Stomach (tissue), 9 donors: ENCODE measurements around the gene PPP1R12C. TPM values are rescaled to one million over a fixed set of nuclear protein-coding genes. Genes with fewer than 3 reads are reported as not detected.
A peak's percentile ranks its signal among the peaks of the same experiment; 100 is the strongest.

ENCODE experiments used
- DNase-seq, 2 donors: peaks; one replicate each; pipeline versions ENCODE4 v3.0.0 to v3.0.0-alpha.2; 2013 to 2019
- H3K27ac ChIP-seq, 5 donors: fragments of 200-600 bp in 4 of 5; sonication (generic) in 4 of 5; one replicate each; pipeline ENCODE4 v1.5.1; 2013 to 2019; ENCODE audit warnings: mild to moderate bottlenecking in 1 of 5, moderate library complexity in 1 of 5
- H3K27me3 ChIP-seq, 3 donors: fragments of 200-600 bp; sonication (generic); one replicate each; pipeline ENCODE4 v1.5.1; 2017 to 2019; ENCODE audit warnings: mixed run types in 1 of 3
- H3K36me3 ChIP-seq, 4 donors: fragments of 200-600 bp; sonication (generic); 1 replicate in 3 of 4; 2 replicates in 1 of 4; pipeline ENCODE4 v1.5.1; 2016 to 2019
- H3K4me1 ChIP-seq, 4 donors: fragments of 200-600 bp; sonication (generic); one replicate each; pipeline ENCODE4 v1.5.1; 2016 to 2019
- H3K4me3 ChIP-seq, 4 donors: fragments of 200-600 bp; sonication (generic) in 3 of 4; one replicate each; pipeline ENCODE4 v1.5.1; 2016 to 2019; ENCODE audit warnings: mild to moderate bottlenecking in 1 of 4
- H3K9me3 ChIP-seq, 4 donors: fragments of 200-600 bp; sonication (generic); one replicate each; pipeline ENCODE4 v1.5.1; 2016 to 2019
- CTCF ChIP-seq, 7 experiments: fragments of 450-650 bp in 4 of 7; fragments of 200-600 bp in 3 of 7; sonication (generic) in 3 of 7; IDR thresholded peaks; one replicate each; pipeline ENCODE4 v1.5.1; 2016 to 2019; ENCODE audit warnings: antibody characterized with exemption in 7 of 7, control low read depth in 2 of 7, mild to moderate bottlenecking in 1 of 7
- EP300 ChIP-seq: sonication (generic); formaldehyde crosslinking; IDR thresholded peaks from one replicate; pipeline ENCODE4 v1.6.1; 2017; ENCODE audit warnings: antibody characterized with exemption
- POLR2A ChIP-seq, 4 donors: fragments of 450-650 bp; IDR thresholded peaks; one replicate each; pipeline ENCODE4 v1.6.1; 2016; ENCODE audit warnings: antibody characterized with exemption in 4 of 4, control low read depth in 2 of 4, mild to moderate bottlenecking in 1 of 4, moderate library complexity in 1 of 4
- POLR2AphosphoS5 ChIP-seq, 3 donors: sonication (generic); formaldehyde crosslinking; IDR thresholded peaks; one replicate each; pipeline ENCODE4 v1.6.1; 2016; ENCODE audit warnings: antibody characterized with exemption in 3 of 3
- WGBS, 5 donors: extraction: QIAGEN DNeasy Blood & Tissue Kit in 3 of 5; methylation state at CpG; one replicate each; pipeline versions ENCODE4 v1.1.5 to v1.1.7; 2013 to 2018; 5-methylcytosine and 5-hydroxymethylcytosine counted together
- intact Hi-C: fragments of 100-400 bp; cut with DNase I; formaldehyde crosslinking; loops from one replicate; pipeline ENCODE4 v1.15.1; 2023; ENCODE audit warnings: low total_unique reads
- polyA plus RNA-seq, 3 donors: library from polyadenylated mRNA; stranded (reverse); fragments of 200-250 nt; gene quantifications; one replicate each; pipeline ENCODE4 v1.2.3, GENCODE V29; 2013
- total RNA-seq, 5 donors: library from RNA; depleted of rRNA; stranded (reverse); fragments of >200 nt; gene quantifications; one replicate each; pipeline versions ENCODE4 v1.1.0 to v1.2.3, GENCODE V29; 2014 to 2016
- donor health status: healthy with polysubstance abuse.
- donor health status: Bipolar disorder and iron deficiency.
- donor health status: healthy.

The PPP1R12C gene
- total and polyA plus RNA-seq, 8 donors = 52.7 to 261 (median 131) TPM

DNA sequence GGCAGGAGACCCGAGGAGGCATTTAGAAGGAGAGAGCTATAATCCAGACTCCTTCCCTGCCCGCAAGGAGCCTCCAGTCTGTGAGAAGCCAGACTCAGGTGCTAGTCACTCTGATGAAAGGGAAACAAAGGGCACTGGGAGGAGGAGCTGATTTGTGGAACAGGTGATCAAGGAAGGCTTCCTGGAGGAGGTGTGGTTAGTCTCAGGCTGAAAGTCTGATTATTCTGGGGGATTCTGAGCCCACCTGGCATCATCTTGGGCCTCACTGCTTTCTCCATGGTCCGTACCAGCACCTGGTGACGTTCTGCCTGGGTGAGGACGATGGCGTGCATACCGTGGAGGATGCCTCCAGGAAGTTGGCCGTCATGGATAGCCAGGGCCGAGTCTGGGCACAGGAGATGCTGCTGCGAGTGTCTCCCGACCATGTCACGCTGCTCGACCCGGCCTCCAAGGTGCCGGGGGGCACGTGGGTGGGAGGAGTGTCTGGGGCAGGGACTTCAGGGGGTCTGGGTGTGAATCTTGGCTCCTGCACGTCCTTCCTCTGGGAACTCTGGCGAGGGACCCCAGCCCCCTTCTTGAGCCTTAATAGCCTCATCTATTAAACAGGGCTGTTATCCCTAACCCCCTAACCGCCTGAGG, 37.9 kb downstream of the PPP1R12C start:
- peak in 1 of 2 donors; percentile 12 for DNase-seq
- Histone ChIP-seq H3K27ac (no peak overlapping the region), H3K36me3 (peaks cover 0 to 23% (median 6%) of the 10 kb centered on the region in 4 donors), H3K4me3 (no peak overlapping the region), H3K4me1 (peaks cover 24 to 44% (median 40%) of the 10 kb centered on the region in 4 donors), H3K9me3 (no peaks in the 10 kb centered on the region), H3K27me3 (peaks cover 26 to 90% (median 46%) of the 10 kb centered on the region in 3 donors)
- TF ChIP-seq EP300 (no peak), POLR2A (IDR thresholded peaks at IDR 0.05) (no peak), CTCF (IDR thresholded peaks at IDR 0.05) (no peak), POLR2AphosphoS5 (IDR thresholded peaks at IDR 0.05) (no peak)
- intact Hi-C loops = no loop called here
- 78 to 89% (median 80%) methylated on average over 14 to 19 of the region's 19 CpGs for WGBS, 5 donors

DNA sequence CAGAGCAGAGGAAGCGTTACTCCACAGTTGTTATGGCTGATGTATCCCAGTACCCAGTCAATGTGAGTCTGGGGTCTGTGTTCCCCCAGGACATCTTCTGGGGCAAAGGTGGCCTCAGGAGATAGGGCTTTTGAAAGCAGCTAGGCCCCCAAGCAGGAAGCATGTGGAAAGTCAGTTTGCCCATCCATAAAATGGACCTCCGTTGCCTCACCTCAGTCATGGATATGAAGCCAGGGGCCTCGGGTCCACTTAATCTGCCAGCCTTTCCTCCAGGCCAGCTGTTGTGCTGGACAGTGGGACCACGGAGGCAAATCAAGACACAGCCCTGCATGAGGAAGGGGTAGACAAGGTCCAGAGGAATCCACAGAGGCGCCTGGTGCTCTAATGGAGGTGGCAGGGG, 38.4 kb downstream of the PPP1R12C start:
- Histone ChIP-seq H3K36me3 (peaks cover 0 to 17% (median 6%) of the 10 kb centered on the region in 4 donors), H3K4me1 (peaks cover 24 to 44% (median 40%) of the 10 kb centered on the region in 4 donors), H3K27me3 (peaks cover 26 to 89% (median 46%) of the 10 kb centered on the region in 3 donors), H3K27ac (no peak overlapping the region), H3K9me3 (no peaks in the 10 kb centered on the region), H3K4me3 (no peak overlapping the region)
- peak in 1 of 2 donors; percentile 6 for DNase-seq
- WGBS, 5 donors = 82 to 90% (median 85%) methylated on average over 4 to 5 of the region's 5 CpGs
- no peak for TF ChIP-seq CTCF (IDR thresholded peaks at IDR 0.05)
- no peak for TF ChIP-seq EP300
- TF ChIP-seq POLR2AphosphoS5 (IDR thresholded peaks at IDR 0.05) = no peak
- no peak for TF ChIP-seq POLR2A (IDR thresholded peaks at IDR 0.05)
- intact Hi-C loops = no loop called here

- TF ChIP-seq POLR2AphosphoS5 (IDR thresholded peaks at IDR 0.05) = no peak
- TF ChIP-seq CTCF (IDR thresholded peaks at IDR 0.05) = no peak
- TF ChIP-seq POLR2A (IDR thresholded peaks at IDR 0.05) = no peak
- TF ChIP-seq EP300 = no peak
- intact Hi-C loops = no loop called here
- Histone ChIP-seq H3K27ac (no peak overlapping the region), H3K36me3 (peaks cover 0 to 6% (median 2%) of the 10 kb centered on the region in 4 donors), H3K27me3 (peaks cover 14 to 89% (median 30%) of the 10 kb centered on the region in 3 donors), H3K9me3 (no peaks in the 10 kb centered on the region), H3K4me3 (peak overlapping the region in 1 of 4 donors; percentile 34), H3K4me1 (peaks cover 24 to 35% (median 31%) of the 10 kb centered on the region in 4 donors)
- 69 to 78% (median 75%) methylated on average over 2 of the region's 2 CpGs for WGBS, 5 donors
- no peak for DNase-seq
Measured at GRCh38 chr19:55077106-55077505, 40.3 kb downstream of the PPP1R12C start.

DNA sequence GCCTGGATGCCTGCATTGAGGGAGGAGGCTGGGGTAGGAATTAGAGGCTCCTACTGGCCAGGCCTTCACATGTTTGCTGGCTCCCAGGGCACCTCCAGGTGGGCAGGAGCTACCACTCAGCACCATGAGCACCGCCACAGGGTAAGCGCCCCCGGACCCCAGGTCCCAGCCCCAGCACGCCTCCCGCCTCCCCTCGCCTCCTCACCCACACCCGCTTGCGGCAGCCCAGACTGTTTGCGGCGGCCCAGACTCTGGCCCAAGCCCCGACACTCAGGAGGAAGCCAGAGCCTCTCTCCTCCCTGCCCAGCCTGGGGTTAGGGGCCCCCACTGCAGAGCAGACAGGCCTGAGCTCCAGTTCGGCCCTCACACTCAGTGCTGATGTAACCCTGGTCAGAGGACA, 41.1 kb downstream of the PPP1R12C start:
- peaks cover 22 to 31% (median 25%) of the 10 kb centered on the region in 4 donors for H3K4me1 ChIP-seq
- H3K27ac ChIP-seq = peak overlapping the region; percentile 49 to 74 (median 72)
- peak in 1 of 2 donors; percentile 40 for DNase-seq
- H3K4me3 ChIP-seq = peak overlapping the region; percentile 8 to 42 (median 32)
- no peaks in the 10 kb centered on the region for H3K9me3 ChIP-seq
- H3K36me3 ChIP-seq = no peaks in the 10 kb centered on the region
- TF ChIP-seq POLR2A (IDR thresholded peaks at IDR 0.05) (no peak), EP300 (no peak), CTCF (IDR thresholded peaks at IDR 0.05) (no peak), POLR2AphosphoS5 (IDR thresholded peaks at IDR 0.05) (no peak)
- 16 to 68% (median 36%) methylated on average over 7 to 12 of the region's 12 CpGs for WGBS, 5 donors
- intact Hi-C loops = no loop called here
- H3K27me3 ChIP-seq = peaks cover 6 to 89% (median 28%) of the 10 kb centered on the region in 3 donors
